ENCODE measurements around the gene PMVK. TPM values are rescaled to one million over a fixed set of nuclear protein-coding genes. Genes with fewer than 3 reads are reported as not detected.

The PMVK gene
- total RNA-seq, 3 donors from 2014 or later: 28.4 to 37.6 (median 35.8) TPM

DNA sequence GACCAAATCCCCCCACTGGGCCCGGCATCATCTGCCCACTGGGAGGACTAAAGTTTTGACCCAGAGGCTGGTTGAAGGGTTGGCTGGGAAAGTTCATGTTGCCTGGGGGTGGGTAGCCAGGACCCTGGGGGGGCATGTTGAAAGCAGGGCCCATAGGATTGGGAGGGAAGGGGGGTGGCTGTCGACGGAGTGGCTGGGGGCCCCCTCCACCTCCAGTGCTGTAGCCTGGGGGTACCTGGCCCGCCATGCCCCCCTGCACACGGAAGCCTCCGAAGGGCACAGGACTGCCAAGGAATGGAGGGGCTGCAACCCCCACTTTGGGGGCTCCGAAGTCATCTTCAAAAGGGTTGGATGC is 22.9 kb upstream of the PMVK start:
- ATAC-seq: no peak
- Histone ChIP-seq H3K4me1 (ENCODE audit: low read depth) (peaks cover 34% of the 10 kb centered on the region), H3K36me3 (ENCODE audit: low read depth) (no peaks in the 10 kb centered on the region), H3K4me3 (no peak overlapping the region), H3K9me3 (no peaks in the 10 kb centered on the region)
- intact Hi-C loops (cut with DNase I, micrococcal nuclease): no loop called here
- TF ChIP-seq, protein P1, sequence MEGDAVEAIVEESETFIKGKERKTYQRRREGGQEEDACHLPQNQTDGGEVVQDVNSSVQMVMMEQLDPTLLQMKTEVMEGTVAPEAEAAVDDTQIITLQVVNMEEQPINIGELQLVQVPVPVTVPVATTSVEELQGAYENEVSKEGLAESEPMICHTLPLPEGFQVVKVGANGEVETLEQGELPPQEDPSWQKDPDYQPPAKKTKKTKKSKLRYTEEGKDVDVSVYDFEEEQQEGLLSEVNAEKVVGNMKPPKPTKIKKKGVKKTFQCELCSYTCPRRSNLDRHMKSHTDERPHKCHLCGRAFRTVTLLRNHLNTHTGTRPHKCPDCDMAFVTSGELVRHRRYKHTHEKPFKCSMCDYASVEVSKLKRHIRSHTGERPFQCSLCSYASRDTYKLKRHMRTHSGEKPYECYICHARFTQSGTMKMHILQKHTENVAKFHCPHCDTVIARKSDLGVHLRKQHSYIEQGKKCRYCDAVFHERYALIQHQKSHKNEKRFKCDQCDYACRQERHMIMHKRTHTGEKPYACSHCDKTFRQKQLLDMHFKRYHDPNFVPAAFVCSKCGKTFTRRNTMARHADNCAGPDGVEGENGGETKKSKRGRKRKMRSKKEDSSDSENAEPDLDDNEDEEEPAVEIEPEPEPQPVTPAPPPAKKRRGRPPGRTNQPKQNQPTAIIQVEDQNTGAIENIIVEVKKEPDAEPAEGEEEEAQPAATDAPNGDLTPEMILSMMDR (IDR thresholded peaks at IDR 0.05): no peak
- DNase-seq: peak in 2 of 3 donors; percentile 30 to 47

DNA sequence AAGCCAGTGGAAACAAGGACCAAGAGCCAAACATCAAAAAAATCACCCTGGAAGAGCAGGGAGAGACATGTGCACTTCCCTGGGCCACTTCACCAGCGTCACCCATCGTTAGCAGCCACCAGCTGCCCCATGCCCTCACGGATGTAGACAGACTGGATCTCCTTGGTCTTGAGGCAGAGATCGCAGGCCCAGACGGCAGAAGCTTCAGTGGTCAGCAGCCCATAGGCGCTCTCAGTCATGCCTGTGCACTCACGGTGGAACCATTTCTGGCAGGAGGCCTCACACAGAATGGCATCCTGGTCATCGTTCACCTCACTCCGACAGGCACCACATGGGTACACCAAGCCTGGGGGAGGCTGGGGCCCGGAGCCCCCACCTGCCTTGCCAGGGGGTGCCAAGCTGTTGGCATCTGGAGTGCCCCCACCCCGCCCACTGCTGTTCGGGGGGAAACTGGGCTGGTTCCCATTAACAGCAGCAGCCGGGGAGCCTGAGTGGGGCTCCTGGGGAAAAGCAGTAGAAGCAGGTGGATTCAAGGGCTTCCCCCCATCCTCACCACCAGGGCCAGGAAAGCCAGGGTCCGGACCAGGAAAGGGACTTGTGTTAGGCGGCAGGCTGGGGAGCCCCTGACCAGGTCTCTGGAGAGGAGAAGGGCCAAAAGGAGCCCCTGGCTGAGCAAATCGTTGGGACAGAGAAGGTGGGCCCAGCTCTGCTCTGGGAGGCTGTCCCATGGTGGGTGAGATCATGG is 22.3 kb upstream of the PMVK start:
- ATAC-seq: no peak
- H3K4me1 ChIP-seq (ENCODE audit: low read depth): peaks cover 39% of the 10 kb centered on the region
- intact Hi-C loops (cut with DNase I, micrococcal nuclease): no loop called here
- H3K4me3 ChIP-seq: no peak overlapping the region
- TF ChIP-seq, protein P1 (IDR thresholded peaks at IDR 0.05): no peak
- no peaks in the 10 kb centered on the region for H3K36me3 ChIP-seq (ENCODE audit: low read depth)
- DNase-seq: peak in 2 of 3 donors; percentile 38 to 42
- H3K9me3 ChIP-seq: no peaks in the 10 kb centered on the region

DNA sequence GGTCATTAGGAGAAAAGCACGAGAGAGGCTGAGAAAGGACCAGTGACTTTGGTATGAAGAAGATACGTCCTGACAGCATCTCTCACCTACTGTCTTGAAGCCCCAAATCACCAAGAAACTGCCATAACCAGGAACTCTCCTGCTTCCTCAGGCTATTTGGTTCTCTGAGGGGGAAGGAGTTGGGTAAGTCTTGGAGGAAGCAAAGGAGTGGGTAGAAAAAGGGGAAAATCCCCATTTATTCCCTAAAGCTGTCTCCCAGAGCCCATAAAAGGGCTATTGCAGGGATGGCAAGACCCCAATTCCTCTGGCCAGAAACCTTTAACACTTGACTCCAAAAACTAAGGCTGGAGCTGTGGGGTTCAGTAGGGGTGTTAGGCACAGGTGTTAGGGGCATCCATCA is 21.5 kb upstream of the PMVK start:
- Histone ChIP-seq H3K4me1 (ENCODE audit: low read depth) (peaks cover 47% of the 10 kb centered on the region), H3K9me3 (no peaks in the 10 kb centered on the region), H3K36me3 (ENCODE audit: low read depth) (no peaks in the 10 kb centered on the region), H3K4me3 (no peak overlapping the region)
- ATAC-seq (no peak), DNase-seq (no peak)
- TF ChIP-seq, protein P1 (IDR thresholded peaks at IDR 0.05): no peak
- intact Hi-C loops (cut with DNase I, micrococcal nuclease): no loop called here

DNA sequence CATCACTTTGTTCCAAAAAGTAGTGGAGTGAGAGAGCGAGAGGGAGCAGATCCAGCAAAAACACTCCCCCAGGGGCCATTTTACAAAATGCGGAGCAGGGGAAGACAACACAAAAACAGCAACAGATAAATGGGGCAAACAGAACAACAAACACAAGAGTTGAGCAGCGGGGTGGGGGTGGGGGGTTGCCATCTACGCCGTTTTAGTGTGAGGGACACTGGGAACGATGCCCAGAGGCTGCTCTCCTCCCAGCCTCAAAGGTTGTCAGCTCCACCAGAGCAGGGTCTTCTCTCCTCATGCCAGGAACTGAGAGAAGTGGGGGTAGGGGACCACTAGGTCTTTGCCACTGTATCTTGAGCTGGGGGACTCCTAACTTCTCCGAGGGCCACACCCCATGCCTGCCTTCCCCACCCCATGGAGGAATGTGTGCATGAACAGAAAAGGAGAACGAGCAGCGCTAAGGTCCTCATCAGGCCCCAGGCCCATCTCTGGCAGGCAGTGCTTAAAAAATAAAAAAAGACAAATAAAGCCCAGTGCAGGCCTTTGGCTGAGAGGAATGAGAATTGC is 20.7 kb upstream of the PMVK start:
- DNase-seq: peak in 2 of 3 donors; percentile 23 to 29
- ATAC-seq: no peak
- H3K4me1 ChIP-seq (ENCODE audit: low read depth): peaks cover 38% of the 10 kb centered on the region

DNA sequence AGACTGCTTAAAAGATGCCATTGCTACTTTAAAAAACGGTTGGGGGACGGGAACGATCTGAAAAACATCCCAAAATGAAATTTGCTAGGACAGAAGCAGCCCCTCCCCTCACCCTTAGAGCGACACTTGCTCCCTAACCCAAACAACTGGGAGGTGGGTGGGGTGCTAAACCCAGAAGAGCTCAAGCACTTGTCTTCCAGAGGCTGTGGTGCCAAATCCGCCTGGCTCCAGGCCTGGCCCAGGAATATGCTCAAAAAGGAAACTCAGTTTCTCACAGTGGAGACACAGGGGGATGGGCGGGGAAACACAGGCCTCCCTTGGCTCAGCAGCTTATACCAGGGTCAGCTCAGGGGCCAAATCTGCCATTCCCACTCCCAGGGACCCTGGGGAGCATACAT is 20.0 kb upstream of the PMVK start:
- ATAC-seq (no peak), DNase-seq (peak in 2 of 3 donors; percentile 47 to 48)
- intact Hi-C loops (cut with DNase I, micrococcal nuclease): no loop called here
- Histone ChIP-seq H3K4me1 (ENCODE audit: low read depth) (peaks cover 42% of the 10 kb centered on the region), H3K36me3 (ENCODE audit: low read depth) (no peaks in the 10 kb centered on the region), H3K9me3 (no peaks in the 10 kb centered on the region), H3K4me3 (peak overlapping the region; percentile 22)
- TF ChIP-seq, protein P1 (IDR thresholded peaks at IDR 0.05): no peak

More for the DNA sequence above, 20.7 kb upstream of the PMVK start:
- intact Hi-C loops (cut with DNase I, micrococcal nuclease): no loop called here
- TF ChIP-seq, protein P1 (IDR thresholded peaks at IDR 0.05): no peak
- no peaks in the 10 kb centered on the region for H3K9me3 ChIP-seq
- no peak overlapping the region for H3K4me3 ChIP-seq
- H3K36me3 ChIP-seq (ENCODE audit: low read depth): no peaks in the 10 kb centered on the region

Data from mucosa of descending colon (tissue), 3 donors.